Natural killer cell (primary cell): ENCODE results near the gene GSTA2. TPM values are rescaled to one million over a fixed set of nuclear protein-coding genes. Genes with fewer than 3 reads are reported as not detected.
"Not testable (repeated sequence)": the region's sequence is repeated elsewhere in the genome, so short reads cannot be mapped to it uniquely, and the experiment has no call there.

Source experiments
- ATAC-seq, 3 donors: fragments of 150-1000 bp in 2 of 3; fragments of 200-7000 bp in 1 of 3; cut with Tn5 transposase; 1 replicate in 1 of 3; 2 replicates in 2 of 3; pipeline ENCODE4 v1.10.0; 2021; ENCODE audit warnings: mild to moderate bottlenecking in 2 of 3, moderate library complexity in 2 of 3
- DNase-seq, 2 donors: peaks; one replicate each; pipeline versions ENCODE4 v3.0.0 to v3.0.0-alpha.2; 2013 to 2021; ENCODE audit warnings: mixed read lengths in 1 of 2
- H3K27ac ChIP-seq: one replicate; pipeline ENCODE4 v1.5.1; 2013; ENCODE audit warnings: mild to moderate bottlenecking, low read length
- H3K27me3 ChIP-seq: one replicate; pipeline ENCODE4 v1.6.1; 2013; ENCODE audit warnings: low read length; ENCODE audit not compliant: control insufficient read depth, insufficient read depth
- H3K36me3 ChIP-seq: one replicate; pipeline ENCODE4 v1.6.1; 2013; ENCODE audit warnings: low read length; ENCODE audit not compliant: control insufficient read depth, insufficient read depth
- H3K4me1 ChIP-seq: one replicate; pipeline ENCODE4 v1.6.1; 2013; ENCODE audit warnings: low read length; ENCODE audit not compliant: control insufficient read depth, insufficient read depth
- H3K4me3 ChIP-seq: one replicate; pipeline ENCODE4 v1.5.1; 2013; ENCODE audit warnings: low read length
- H3K9me3 ChIP-seq: one replicate; pipeline ENCODE4 v1.6.1; 2013; ENCODE audit warnings: low read length; ENCODE audit not compliant: control insufficient read depth, insufficient read depth
- H3K27ac Mint-ChIP-seq, 2 donors: one replicate each; pipeline ENCODE4 v1.8.0; 2022; ENCODE audit warnings: mild to moderate bottlenecking in 2 of 2, mixed read lengths in 2 of 2, moderate library complexity in 1 of 2
- H3K27me3 Mint-ChIP-seq, 2 donors: one replicate each; pipeline ENCODE4 v1.8.0; 2022; ENCODE audit warnings: low read depth in 2 of 2, mixed read lengths in 2 of 2
- H3K36me3 Mint-ChIP-seq: one replicate; pipeline ENCODE4 v1.8.0; 2022; ENCODE audit warnings: mixed read lengths
- H3K4me1 Mint-ChIP-seq, 2 donors: one replicate each; pipeline ENCODE4 v1.8.0; 2022; ENCODE audit warnings: mixed read lengths in 2 of 2
- H3K4me3 Mint-ChIP-seq: one replicate; pipeline ENCODE4 v1.8.0; 2022; ENCODE audit warnings: mild to moderate bottlenecking, moderate library complexity, mixed read lengths
- H3K9me3 Mint-ChIP-seq, 2 donors: one replicate each; pipeline ENCODE4 v1.8.0; 2022; ENCODE audit warnings: mixed read lengths in 2 of 2
- WGBS: methylation state at CpG from one replicate; pipeline ENCODE4 v1.1.7; 2013; ENCODE audit warnings: missing lambda C conversion rate; ENCODE audit not compliant: insufficient coverage; 5-methylcytosine and 5-hydroxymethylcytosine counted together
- intact Hi-C: fragments of 100-400 bp; cut with micrococcal nuclease; formaldehyde crosslinking; loops from one replicate; pipeline ENCODE4 v1.14.2; 2022
- total RNA-seq, 4 donors: library from RNA; stranded (reverse); fragments of 120-200 nt in 1 of 4; gene quantifications; one replicate each; pipeline versions ENCODE4 v1.2.3 to v1.2.4, GENCODE V29; 2013 to 2022
- TF ChIP-seq, protein P1 (sequence below): fragments of 200-600 bp; IDR thresholded peaks from one replicate; pipeline ENCODE4 v1.8.0; 2022; ENCODE audit warnings: antibody characterized with exemption

GSTA2 gene
- total RNA-seq, 3 donors from 2014 or later (not counting 1 experiment from before 2014, with no cell fraction given), result not detected

GRCh38 chr6:52779237-52779636, 16.0 kb upstream of the GSTA2 start:
- Histone ChIP-seq H3K4me3 (no peak overlapping the region), H3K4me1 (no peaks in the 10 kb centered on the region), H3K27me3 (no peaks in the 10 kb centered on the region), H3K36me3 (no peaks in the 10 kb centered on the region), H3K9me3 (no peaks in the 10 kb centered on the region), H3K27ac (no peak overlapping the region)
- H3K27me3 Mint-ChIP-seq, result peaks cover 23 to 41% of the 10 kb centered on the region in 2 donors
- DNase-seq, result no peak
- no peaks in the 10 kb centered on the region for H3K4me1 Mint-ChIP-seq
- H3K36me3 Mint-ChIP-seq, result no peaks in the 10 kb centered on the region
- no peaks in the 10 kb centered on the region for H3K9me3 Mint-ChIP-seq
- WGBS, result 74% methylated on average over 1 of the region's 1 CpG
- ATAC-seq, result no peak
- TF ChIP-seq, protein P1, sequence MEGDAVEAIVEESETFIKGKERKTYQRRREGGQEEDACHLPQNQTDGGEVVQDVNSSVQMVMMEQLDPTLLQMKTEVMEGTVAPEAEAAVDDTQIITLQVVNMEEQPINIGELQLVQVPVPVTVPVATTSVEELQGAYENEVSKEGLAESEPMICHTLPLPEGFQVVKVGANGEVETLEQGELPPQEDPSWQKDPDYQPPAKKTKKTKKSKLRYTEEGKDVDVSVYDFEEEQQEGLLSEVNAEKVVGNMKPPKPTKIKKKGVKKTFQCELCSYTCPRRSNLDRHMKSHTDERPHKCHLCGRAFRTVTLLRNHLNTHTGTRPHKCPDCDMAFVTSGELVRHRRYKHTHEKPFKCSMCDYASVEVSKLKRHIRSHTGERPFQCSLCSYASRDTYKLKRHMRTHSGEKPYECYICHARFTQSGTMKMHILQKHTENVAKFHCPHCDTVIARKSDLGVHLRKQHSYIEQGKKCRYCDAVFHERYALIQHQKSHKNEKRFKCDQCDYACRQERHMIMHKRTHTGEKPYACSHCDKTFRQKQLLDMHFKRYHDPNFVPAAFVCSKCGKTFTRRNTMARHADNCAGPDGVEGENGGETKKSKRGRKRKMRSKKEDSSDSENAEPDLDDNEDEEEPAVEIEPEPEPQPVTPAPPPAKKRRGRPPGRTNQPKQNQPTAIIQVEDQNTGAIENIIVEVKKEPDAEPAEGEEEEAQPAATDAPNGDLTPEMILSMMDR, result no peak
- intact Hi-C loops, result no loop called here
- H3K4me3 Mint-ChIP-seq, result no peak overlapping the region
- no peak overlapping the region for H3K27ac Mint-ChIP-seq

DNA sequence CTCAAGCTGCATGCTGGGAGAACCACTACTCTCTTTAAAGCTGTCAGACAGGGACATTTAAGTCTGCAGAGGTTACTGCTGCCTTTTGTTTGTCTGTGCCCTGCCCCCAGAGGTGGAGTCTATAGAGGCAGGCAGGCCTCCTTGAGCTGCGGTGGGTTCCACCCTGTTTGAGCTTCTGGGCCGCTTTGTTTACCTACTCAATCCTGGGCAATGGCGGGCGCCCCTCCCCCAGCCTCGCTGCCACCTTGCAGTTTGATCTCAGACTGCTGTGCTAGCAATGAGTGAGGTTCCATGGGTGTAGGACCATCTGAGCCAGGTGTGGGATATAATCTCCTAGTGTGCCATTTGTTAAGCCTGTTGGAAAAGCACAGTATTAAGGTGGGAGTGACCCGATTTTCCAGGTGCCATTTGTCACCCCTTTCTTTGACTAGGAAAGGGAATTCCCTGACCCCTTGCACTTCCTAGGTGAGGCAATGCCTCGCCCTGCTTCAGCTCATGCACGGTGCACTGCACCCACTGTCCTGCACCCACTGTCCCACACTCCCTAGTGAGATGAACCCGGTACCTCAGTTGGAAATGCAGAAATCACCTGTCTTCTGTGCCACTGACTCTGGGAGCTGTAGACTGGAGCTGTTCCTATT, 13.6 kb upstream of the GSTA2 start:
- H3K36me3 Mint-ChIP-seq, H3K27ac ChIP-seq, H3K4me1 ChIP-seq, H3K4me3 Mint-ChIP-seq, H3K36me3 ChIP-seq, H3K27ac Mint-ChIP-seq, H3K9me3 ChIP-seq, intact Hi-C loops, ATAC-seq, H3K27me3 ChIP-seq, H3K4me3 ChIP-seq, H3K9me3 Mint-ChIP-seq, DNase-seq, H3K4me1 Mint-ChIP-seq: not testable (repeated sequence)
- WGBS, result 89% methylated on average over 9 of the region's 9 CpGs
- peaks cover 21 to 29% of the 10 kb centered on the region in 2 donors for H3K27me3 Mint-ChIP-seq

GRCh38 chr6:52769399-52769798, 6.1 kb upstream of the GSTA2 start:
- H3K36me3 ChIP-seq, intact Hi-C loops, H3K27me3 ChIP-seq, H3K36me3 Mint-ChIP-seq, H3K27ac ChIP-seq, H3K27me3 Mint-ChIP-seq, H3K9me3 ChIP-seq, H3K4me3 Mint-ChIP-seq, H3K9me3 Mint-ChIP-seq, ATAC-seq, H3K4me1 Mint-ChIP-seq, H3K27ac Mint-ChIP-seq, DNase-seq, H3K4me3 ChIP-seq, H3K4me1 ChIP-seq: not testable (repeated sequence)
- 100% methylated on average over 1 of the region's 4 CpGs for WGBS

DNA sequence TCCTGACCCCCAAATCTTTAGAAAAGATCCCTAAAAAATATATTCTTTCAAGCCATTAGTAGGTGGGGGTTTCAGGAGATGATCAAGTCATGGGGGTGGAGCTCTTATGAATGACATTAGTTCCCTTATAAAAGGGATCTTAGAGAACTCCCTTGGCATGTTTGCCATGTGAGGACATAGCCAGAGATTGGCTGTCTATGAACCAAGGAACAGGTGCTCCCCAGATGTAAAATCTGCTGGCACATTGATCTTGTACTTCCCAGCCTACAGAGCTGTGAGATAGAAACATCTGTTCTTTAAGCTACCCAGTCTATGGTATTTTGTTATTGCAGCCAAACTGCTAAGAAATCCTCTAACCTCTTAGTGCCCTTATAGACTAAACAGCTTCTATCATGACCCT, 4.4 kb upstream of the GSTA2 start:
- H3K27me3 ChIP-seq, H3K27ac Mint-ChIP-seq, H3K36me3 Mint-ChIP-seq, H3K27ac ChIP-seq, intact Hi-C loops, H3K4me1 ChIP-seq, H3K9me3 Mint-ChIP-seq, H3K4me3 Mint-ChIP-seq, H3K9me3 ChIP-seq, H3K36me3 ChIP-seq, ATAC-seq, DNase-seq, H3K4me3 ChIP-seq, H3K4me1 Mint-ChIP-seq: not testable (repeated sequence)
- H3K27me3 Mint-ChIP-seq, result peaks cover 10 to 15% of the 10 kb centered on the region in 2 donors

DNA sequence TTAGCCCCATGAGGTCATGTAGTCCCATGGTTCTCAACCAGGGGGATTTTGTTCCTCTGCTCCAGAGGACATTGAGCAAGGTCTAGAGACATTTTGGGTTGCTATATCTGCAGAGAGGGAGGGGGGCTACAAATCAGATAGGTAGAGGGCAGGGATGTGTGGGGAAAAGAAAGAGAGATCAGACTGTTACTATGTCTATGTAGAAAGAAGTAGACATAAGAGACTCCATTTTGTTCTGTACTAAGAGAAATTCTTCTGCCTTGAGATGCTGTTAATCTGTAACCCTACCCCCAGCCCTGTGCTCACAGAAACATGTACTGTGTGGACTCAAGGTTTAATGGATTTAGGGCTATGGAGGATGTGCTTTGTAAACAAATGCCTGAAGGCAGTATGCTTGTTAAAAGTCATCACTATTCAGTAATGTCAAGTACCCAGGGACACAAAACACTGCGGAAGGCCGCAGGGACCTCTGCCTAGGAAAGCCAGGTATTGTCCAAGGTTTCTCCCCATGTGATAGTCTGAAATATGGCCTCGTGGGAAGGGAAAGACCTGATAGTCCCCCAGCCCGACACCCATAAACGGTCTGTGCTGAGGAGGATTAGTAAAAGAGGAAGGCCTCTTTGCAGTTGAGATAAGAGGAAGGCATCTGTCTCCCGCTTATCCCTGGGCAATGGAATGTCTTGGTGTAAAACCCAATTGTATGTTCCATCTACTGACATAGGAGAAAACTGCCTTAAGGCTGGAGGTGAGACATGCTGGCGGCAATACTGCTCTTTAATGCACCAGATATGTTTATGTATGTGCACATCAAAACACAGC, 1.4 kb downstream of the GSTA2 start:
- H3K4me3 ChIP-seq, ATAC-seq, H3K4me1 ChIP-seq, H3K27ac ChIP-seq, H3K27ac Mint-ChIP-seq, H3K36me3 Mint-ChIP-seq, H3K27me3 ChIP-seq, H3K9me3 ChIP-seq, H3K9me3 Mint-ChIP-seq, intact Hi-C loops, H3K4me3 Mint-ChIP-seq, H3K36me3 ChIP-seq, DNase-seq, H3K4me1 Mint-ChIP-seq: not testable (repeated sequence)
- H3K27me3 Mint-ChIP-seq, result peaks cover 12 to 19% of the 10 kb centered on the region in 2 donors
- WGBS, result 86% methylated on average over 3 of the region's 7 CpGs
